MM.1S (cell line): ENCODE measurements around the gene PER2.

Experiments used
- DNase-seq: peaks from one replicate; pipeline ENCODE4 v3.0.0-alpha.2; 2015
- H2AFZ ChIP-seq: fragments of 300-600 bp; sonication (generic); 2 replicates; pipeline ENCODE4 v1.6.0; 2016; ENCODE audit warnings: antibody characterized with exemption, low read length
- H3F3A ChIP-seq: fragments of 300-600 bp; sonication (generic); 2 replicates; pipeline ENCODE4 v1.6.1; 2016; ENCODE audit warnings: mild to moderate bottlenecking, antibody characterized with exemption, low read length, moderate library complexity, mixed read lengths; ENCODE audit not compliant: insufficient read depth
- H3K27ac ChIP-seq: fragments of 300-600 bp; sonication (generic); 2 replicates; pipeline ENCODE4 v1.5.1; 2016; ENCODE audit warnings: mild to moderate bottlenecking, low read length
- H3K27me3 ChIP-seq: fragments of 300-600 bp; sonication (generic); replicated peaks from 2 replicates; pipeline ENCODE4 v1.6.0; 2016; ENCODE audit warnings: low read length; ENCODE audit not compliant: insufficient read depth
- H3K36me3 ChIP-seq: fragments of 300-600 bp; sonication (generic); replicated peaks from 2 replicates; pipeline ENCODE4 v1.6.1; 2016; ENCODE audit warnings: mild to moderate bottlenecking, low read length, mixed read lengths; ENCODE audit not compliant: insufficient read depth
- H3K4me1 ChIP-seq: fragments of 300-600 bp; sonication (generic); 2 replicates; pipeline ENCODE4 v1.6.1; 2016; ENCODE audit warnings: low read length, mixed read lengths
- H3K4me2 ChIP-seq: fragments of 300-600 bp; sonication (generic); 2 replicates; pipeline ENCODE4 v1.6.0; 2016; ENCODE audit warnings: low read depth, low read length
- H3K4me3 ChIP-seq: fragments of 300-600 bp; sonication (generic); 2 replicates; pipeline ENCODE4 v1.5.1; 2016; ENCODE audit warnings: low read length, mixed read lengths
- H3K79me2 ChIP-seq: fragments of 300-600 bp; sonication (generic); 2 replicates; pipeline ENCODE4 v1.6.1; 2016; ENCODE audit warnings: mixed run types, low read length, mixed read lengths
- H3K9ac ChIP-seq: fragments of 300-600 bp; sonication (generic); 2 replicates; pipeline ENCODE4 v1.6.1; 2016; ENCODE audit warnings: low read length, mixed read lengths
- H3K9me2 ChIP-seq: fragments of 300-600 bp; sonication (generic); replicated peaks from 2 replicates; pipeline ENCODE4 v1.6.1; 2016; ENCODE audit warnings: mild to moderate bottlenecking, low read length, mixed read lengths; ENCODE audit not compliant: insufficient read depth
- H3K9me3 ChIP-seq: fragments of 300-600 bp; sonication (generic); replicated peaks from 2 replicates; pipeline ENCODE4 v1.6.1; 2016; ENCODE audit warnings: mild to moderate bottlenecking, low read length, mixed read lengths; ENCODE audit not compliant: insufficient read depth
- H4K20me1 ChIP-seq: fragments of 300-600 bp; sonication (generic); 2 replicates; pipeline ENCODE4 v1.6.1; 2016; ENCODE audit warnings: mild to moderate bottlenecking, low read length, moderate library complexity, mixed read lengths; ENCODE audit not compliant: insufficient read depth
- EZH2 ChIP-seq: fragments of 300-600 bp; sonication (generic); optimal IDR thresholded peaks from 2 replicates; pipeline ENCODE3; 2017; ENCODE audit warnings: low read depth, mild to moderate bottlenecking, antibody characterized with exemption, low read length, mixed read lengths
- EZH2phosphoT487 ChIP-seq: fragments of 300-600 bp; sonication (generic); IDR thresholded peaks from 2 replicates; pipeline ENCODE4 v1.6.1; 2018; ENCODE audit warnings: antibody characterized with exemption, low read length
- TF ChIP-seq, protein P1 (sequence below): fragments of 300-600 bp; sonication (generic); IDR thresholded peaks from 2 replicates; pipeline ENCODE4 v1.5.1; 2016; ENCODE audit warnings: antibody characterized with exemption, low read length, mixed read lengths

PER2 gene

GRCh38 chr2:238271061-238271554 lies 17.3 kb downstream of the PER2 start:
- Histone ChIP-seq H3K9me3 (no peaks in the 10 kb centered on the region), H3K4me3 (no peak overlapping the region), H3K4me2 (no peak overlapping the region), H2AFZ (no peak overlapping the region), H4K20me1 (no peaks in the 10 kb centered on the region), H3F3A (peaks cover 12% of the 10 kb centered on the region), H3K27me3 (no peaks in the 10 kb centered on the region), H3K79me2 (no peaks in the 10 kb centered on the region), H3K9ac (no peak overlapping the region), H3K9me2 (no peaks in the 10 kb centered on the region), H3K27ac (no peak overlapping the region), H3K36me3 (no peaks in the 10 kb centered on the region), H3K4me1 (peaks cover 18% of the 10 kb centered on the region)
- DNase-seq: no peak
- TF ChIP-seq, protein P1, sequence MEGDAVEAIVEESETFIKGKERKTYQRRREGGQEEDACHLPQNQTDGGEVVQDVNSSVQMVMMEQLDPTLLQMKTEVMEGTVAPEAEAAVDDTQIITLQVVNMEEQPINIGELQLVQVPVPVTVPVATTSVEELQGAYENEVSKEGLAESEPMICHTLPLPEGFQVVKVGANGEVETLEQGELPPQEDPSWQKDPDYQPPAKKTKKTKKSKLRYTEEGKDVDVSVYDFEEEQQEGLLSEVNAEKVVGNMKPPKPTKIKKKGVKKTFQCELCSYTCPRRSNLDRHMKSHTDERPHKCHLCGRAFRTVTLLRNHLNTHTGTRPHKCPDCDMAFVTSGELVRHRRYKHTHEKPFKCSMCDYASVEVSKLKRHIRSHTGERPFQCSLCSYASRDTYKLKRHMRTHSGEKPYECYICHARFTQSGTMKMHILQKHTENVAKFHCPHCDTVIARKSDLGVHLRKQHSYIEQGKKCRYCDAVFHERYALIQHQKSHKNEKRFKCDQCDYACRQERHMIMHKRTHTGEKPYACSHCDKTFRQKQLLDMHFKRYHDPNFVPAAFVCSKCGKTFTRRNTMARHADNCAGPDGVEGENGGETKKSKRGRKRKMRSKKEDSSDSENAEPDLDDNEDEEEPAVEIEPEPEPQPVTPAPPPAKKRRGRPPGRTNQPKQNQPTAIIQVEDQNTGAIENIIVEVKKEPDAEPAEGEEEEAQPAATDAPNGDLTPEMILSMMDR: no peak
- TF ChIP-seq EZH2: no peak
- TF ChIP-seq EZH2phosphoT487: no peak

DNA sequence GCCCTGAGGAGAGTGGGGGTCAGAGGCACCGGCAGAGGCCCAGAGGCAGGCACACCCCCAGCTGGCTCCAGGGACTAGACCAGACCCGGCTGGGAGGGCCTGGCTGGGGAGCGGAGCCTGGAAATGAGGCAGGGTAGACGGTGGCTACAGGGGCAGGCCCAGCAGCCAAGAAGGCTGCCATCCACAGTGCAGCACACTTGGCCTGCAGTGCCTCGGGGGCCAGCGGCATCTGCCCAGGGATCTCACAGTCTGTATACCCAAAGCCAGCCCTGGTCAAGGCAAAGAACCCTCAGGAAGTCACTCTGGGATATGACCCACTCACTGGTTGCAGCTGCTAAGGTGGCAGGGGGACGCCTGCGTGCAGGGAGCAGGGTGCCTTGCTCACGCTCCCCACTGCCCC lies 17.8 kb downstream of the PER2 start:
- no peaks in the 10 kb centered on the region for H3K9me3 ChIP-seq
- H3K79me2 ChIP-seq: no peaks in the 10 kb centered on the region
- no peak overlapping the region for H3K4me2 ChIP-seq
- no peaks in the 10 kb centered on the region for H3K27me3 ChIP-seq
- DNase-seq: no peak
- H3K36me3 ChIP-seq: no peaks in the 10 kb centered on the region
- no peaks in the 10 kb centered on the region for H3K9me2 ChIP-seq
- H3K27ac ChIP-seq: no peak overlapping the region
- peaks cover 16% of the 10 kb centered on the region for H3F3A ChIP-seq
- H4K20me1 ChIP-seq: no peaks in the 10 kb centered on the region
- no peak overlapping the region for H3K4me3 ChIP-seq
- no peak overlapping the region for H3K9ac ChIP-seq
- TF ChIP-seq, protein P1: no peak
- no peak for TF ChIP-seq EZH2
- no peak for TF ChIP-seq EZH2phosphoT487
- H3K4me1 ChIP-seq: peaks cover 21% of the 10 kb centered on the region
- no peak overlapping the region for H2AFZ ChIP-seq

GRCh38 chr2:238269741-238270140 lies 18.7 kb downstream of the PER2 start:
- H3K9ac ChIP-seq: no peak overlapping the region
- H3K79me2 ChIP-seq: no peaks in the 10 kb centered on the region
- H3K4me1 ChIP-seq: peaks cover 30% of the 10 kb centered on the region
- H3K27ac ChIP-seq: no peak overlapping the region
- H3K36me3 ChIP-seq: no peaks in the 10 kb centered on the region
- no peak for TF ChIP-seq EZH2
- TF ChIP-seq, protein P1: no peak
- no peak for TF ChIP-seq EZH2phosphoT487
- no peaks in the 10 kb centered on the region for H3K27me3 ChIP-seq
- H3K9me3 ChIP-seq: no peaks in the 10 kb centered on the region
- H4K20me1 ChIP-seq: no peaks in the 10 kb centered on the region
- no peaks in the 10 kb centered on the region for H3K9me2 ChIP-seq
- peaks cover 25% of the 10 kb centered on the region for H3F3A ChIP-seq
- H3K4me3 ChIP-seq: no peak overlapping the region
- no peak overlapping the region for H2AFZ ChIP-seq
- no peak for DNase-seq
- H3K4me2 ChIP-seq: no peak overlapping the region
